Measurements from ENCODE around the gene GNB5.

The GNB5 gene

GRCh38 chr15:52162876-52163275 is 28.3 kb downstream of the GNB5 start:
- Histone ChIP-seq H3K27ac (replicated peaks) (no peak overlapping the region), H3K27me3 (ENCODE audit: insufficient read depth, poor library complexity, severe bottlenecking) (no peaks in the 10 kb centered on the region), H3K4me3 (replicated peaks; ENCODE audit: insufficient read depth, low read length) (no peak overlapping the region)
- DNase-seq (ENCODE audit: low read depth in 1 of 2, low spot score in 1 of 2), result no peak
- TF ChIP-seq REST (IDR thresholded peaks at IDR 0.05; ENCODE audit: insufficient replicate concordance, low read depth) (no peak), CTCF (IDR thresholded peaks at IDR 0.05; ENCODE audit: insufficient read depth, low read length) (no peak), SPI1 (IDR thresholded peaks at IDR 0.05; ENCODE audit: borderline replicate concordance, low read depth) (no peak), POLR2AphosphoS5 (IDR thresholded peaks at IDR 0.05; ENCODE audit: low read depth) (no peak), GABPA (IDR thresholded peaks at IDR 0.05; ENCODE audit: low read depth) (no peak)

- no peak overlapping the region for H3K27ac ChIP-seq (replicated peaks)
- no peak for DNase-seq (ENCODE audit: low read depth in 1 of 2, low spot score in 1 of 2)
- H3K4me3 ChIP-seq (replicated peaks; ENCODE audit: insufficient read depth, low read length), result no peak overlapping the region
- no peaks in the 10 kb centered on the region for H3K27me3 ChIP-seq (ENCODE audit: insufficient read depth, poor library complexity, severe bottlenecking)
- TF ChIP-seq GABPA (IDR thresholded peaks at IDR 0.05; ENCODE audit: low read depth) (no peak), POLR2AphosphoS5 (IDR thresholded peaks at IDR 0.05; ENCODE audit: low read depth) (no peak), SPI1 (IDR thresholded peaks at IDR 0.05; ENCODE audit: borderline replicate concordance, low read depth) (no peak), REST (IDR thresholded peaks at IDR 0.05; ENCODE audit: insufficient replicate concordance, low read depth) (no peak), CTCF (IDR thresholded peaks at IDR 0.05; ENCODE audit: insufficient read depth, low read length) (no peak)
Observed at GRCh38 chr15:52162260-52162659, 28.9 kb downstream of the GNB5 start.

- no peak overlapping the region for H3K4me3 ChIP-seq (replicated peaks; ENCODE audit: insufficient read depth, low read length)
- no peak for TF ChIP-seq CTCF (IDR thresholded peaks at IDR 0.05; ENCODE audit: insufficient read depth, low read length)
- no peak for TF ChIP-seq REST (IDR thresholded peaks at IDR 0.05; ENCODE audit: insufficient replicate concordance, low read depth)
- no peak for TF ChIP-seq GABPA (IDR thresholded peaks at IDR 0.05; ENCODE audit: low read depth)
- TF ChIP-seq SPI1 (IDR thresholded peaks at IDR 0.05; ENCODE audit: borderline replicate concordance, low read depth), result no peak
- no peak for TF ChIP-seq POLR2AphosphoS5 (IDR thresholded peaks at IDR 0.05; ENCODE audit: low read depth)
- H3K27ac ChIP-seq (replicated peaks), result no peak overlapping the region
Observed at GRCh38 chr15:52161406-52161966, 29.7 kb downstream of the GNB5 start.

More at GRCh38 chr15:52161406-52161966, 29.7 kb downstream of the GNB5 start:
- DNase-seq (ENCODE audit: low read depth in 1 of 2, low spot score in 1 of 2), result no peak
- no peaks in the 10 kb centered on the region for H3K27me3 ChIP-seq (ENCODE audit: insufficient read depth, poor library complexity, severe bottlenecking)

Measured in HL-60 (cell line).